ENCODE data around the gene GRM5. TPM values are rescaled to one million over a fixed set of nuclear protein-coding genes. Genes with fewer than 3 reads are reported as not detected.
"Not testable (repeated sequence)": the region's sequence is repeated elsewhere in the genome, so short reads cannot be mapped to it uniquely, and the experiment has no call there.

Gene GRM5
- total RNA-seq, 1 donor from 2014 or later: 0.42 TPM

GRCh38 chr11:88861618-88862017 is 204.2 kb downstream of the GRM5 start:
- no peak overlapping the region for H3K4me3 Mint-ChIP-seq
- no peaks in the 10 kb centered on the region for H3K4me1 Mint-ChIP-seq
- H3K36me3 Mint-ChIP-seq: no peaks in the 10 kb centered on the region
- peaks cover 8% of the 10 kb centered on the region for H3K9me3 Mint-ChIP-seq
- DNase-seq (ENCODE audit: low spot score in 2 of 2, unreplicated experiment in 2 of 2): no peak
- no peaks in the 10 kb centered on the region for H3K27me3 Mint-ChIP-seq (ENCODE audit: low read depth)
- no peak for TF ChIP-seq CTCF (IDR thresholded peaks at IDR 0.05; ENCODE audit: unreplicated experiment)
- H3K27ac Mint-ChIP-seq: no peak overlapping the region

GRCh38 chr11:88860431-88860830 is 205.4 kb downstream of the GRM5 start:
- H3K27ac Mint-ChIP-seq; H3K4me3 Mint-ChIP-seq; H3K9me3 Mint-ChIP-seq; DNase-seq (ENCODE audit: low spot score in 2 of 2, unreplicated experiment in 2 of 2); H3K27me3 Mint-ChIP-seq (ENCODE audit: low read depth); H3K4me1 Mint-ChIP-seq; H3K36me3 Mint-ChIP-seq: not testable (repeated sequence)

GRCh38 chr11:88853963-88854362 is 211.8 kb downstream of the GRM5 start:
- not testable (repeated sequence) for H3K4me3 Mint-ChIP-seq; H3K4me1 Mint-ChIP-seq; H3K27ac Mint-ChIP-seq; H3K27me3 Mint-ChIP-seq (ENCODE audit: low read depth); DNase-seq (ENCODE audit: low spot score in 2 of 2, unreplicated experiment in 2 of 2); H3K9me3 Mint-ChIP-seq; H3K36me3 Mint-ChIP-seq

- not testable (repeated sequence) for H3K36me3 Mint-ChIP-seq; H3K27ac Mint-ChIP-seq; H3K27me3 Mint-ChIP-seq (ENCODE audit: low read depth); H3K4me1 Mint-ChIP-seq; DNase-seq (ENCODE audit: low spot score in 2 of 2, unreplicated experiment in 2 of 2); H3K4me3 Mint-ChIP-seq; H3K9me3 Mint-ChIP-seq
Observed at GRCh38 chr11:88851547-88851946, 214.2 kb downstream of the GRM5 start.

- H3K27ac Mint-ChIP-seq; H3K27me3 Mint-ChIP-seq (ENCODE audit: low read depth); DNase-seq (ENCODE audit: low spot score in 2 of 2, unreplicated experiment in 2 of 2); H3K4me1 Mint-ChIP-seq; H3K4me3 Mint-ChIP-seq; H3K36me3 Mint-ChIP-seq; H3K9me3 Mint-ChIP-seq: not testable (repeated sequence)
Observed at GRCh38 chr11:88849773-88850172, 216.0 kb downstream of the GRM5 start.

- DNase-seq (ENCODE audit: low spot score in 2 of 2, unreplicated experiment in 2 of 2): no peak
- Mint-ChIP-seq H3K27ac (no peak overlapping the region), H3K4me3 (no peak overlapping the region), H3K4me1 (no peaks in the 10 kb centered on the region), H3K27me3 (ENCODE audit: low read depth) (no peaks in the 10 kb centered on the region), H3K9me3 (no peaks in the 10 kb centered on the region), H3K36me3 (no peaks in the 10 kb centered on the region)
- no peak for TF ChIP-seq CTCF (IDR thresholded peaks at IDR 0.05; ENCODE audit: unreplicated experiment)
Observed at GRCh38 chr11:88849368-88849767, 216.4 kb downstream of the GRM5 start.

GRCh38 chr11:88846266-88846665 is 219.5 kb downstream of the GRM5 start:
- not testable (repeated sequence) for H3K27me3 Mint-ChIP-seq (ENCODE audit: low read depth); H3K27ac Mint-ChIP-seq; DNase-seq (ENCODE audit: low spot score in 2 of 2, unreplicated experiment in 2 of 2); H3K4me1 Mint-ChIP-seq; H3K4me3 Mint-ChIP-seq; H3K36me3 Mint-ChIP-seq
- H3K9me3 Mint-ChIP-seq: peaks cover 10% of the 10 kb centered on the region

- not testable (repeated sequence) for H3K4me1 Mint-ChIP-seq, H3K4me3 Mint-ChIP-seq
Observed at GRCh38 chr11:88844941-88845340, 220.8 kb downstream of the GRM5 start.

GRCh38 chr11:88843766-88844426 is 221.9 kb downstream of the GRM5 start:
- not testable (repeated sequence) for H3K36me3 Mint-ChIP-seq; DNase-seq (ENCODE audit: low spot score in 2 of 2, unreplicated experiment in 2 of 2); H3K27ac Mint-ChIP-seq; H3K4me3 Mint-ChIP-seq; H3K27me3 Mint-ChIP-seq (ENCODE audit: low read depth); H3K4me1 Mint-ChIP-seq
- peaks cover 20% of the 10 kb centered on the region for H3K9me3 Mint-ChIP-seq

More at GRCh38 chr11:88844941-88845340, 220.8 kb downstream of the GRM5 start:
- not testable (repeated sequence) for H3K27me3 Mint-ChIP-seq (ENCODE audit: low read depth); DNase-seq (ENCODE audit: low spot score in 2 of 2, unreplicated experiment in 2 of 2); H3K36me3 Mint-ChIP-seq; H3K27ac Mint-ChIP-seq
- peaks cover 20% of the 10 kb centered on the region for H3K9me3 Mint-ChIP-seq

- not testable (repeated sequence) for H3K36me3 Mint-ChIP-seq; H3K27me3 Mint-ChIP-seq (ENCODE audit: low read depth); H3K27ac Mint-ChIP-seq; H3K4me3 Mint-ChIP-seq; DNase-seq (ENCODE audit: low spot score in 2 of 2, unreplicated experiment in 2 of 2); H3K4me1 Mint-ChIP-seq
- H3K9me3 Mint-ChIP-seq: peaks cover 22% of the 10 kb centered on the region
Observed at GRCh38 chr11:88838139-88838538, 227.6 kb downstream of the GRM5 start.

- H3K4me3 Mint-ChIP-seq; H3K27ac Mint-ChIP-seq; DNase-seq (ENCODE audit: low spot score in 2 of 2, unreplicated experiment in 2 of 2); H3K36me3 Mint-ChIP-seq; H3K27me3 Mint-ChIP-seq (ENCODE audit: low read depth); H3K4me1 Mint-ChIP-seq: not testable (repeated sequence)
- H3K9me3 Mint-ChIP-seq: peaks cover 13% of the 10 kb centered on the region
Observed at GRCh38 chr11:88835709-88836108, 230.1 kb downstream of the GRM5 start.

Data from mesothelial cell of epicardium (in vitro differentiated cells).